WTC11 (cell line): Measurements from ENCODE around the gene CRNKL1. TPM values are rescaled to one million over a fixed set of nuclear protein-coding genes. Genes with fewer than 3 reads are reported as not detected.

Experiments used
- ARID4B ChIP-seq: sonication (generic); formaldehyde crosslinking; IDR thresholded peaks from 2 replicates; pipeline ENCODE4 v1.8.0; 2023; ENCODE audit warnings: missing genetic modification reagents, mild to moderate bottlenecking, borderline replicate concordance
- EMX1 ChIP-seq: fragments of 250-450 bp; sonication (Bioruptor Pico); IDR thresholded peaks from 2 replicates; pipeline ENCODE4 v1.8.0; 2021; ENCODE audit warnings: mild to moderate bottlenecking
- FOXP1 ChIP-seq: sonication (generic); formaldehyde crosslinking; IDR thresholded peaks from 2 replicates; pipeline ENCODE4 v1.8.0; 2022; ENCODE audit warnings: missing genetic modification reagents, mild to moderate bottlenecking, moderate library complexity, borderline replicate concordance
- GABPB1 ChIP-seq: sonication (generic); formaldehyde crosslinking; IDR thresholded peaks from 2 replicates; pipeline ENCODE4 v1.8.1; 2023; ENCODE audit warnings: mild to moderate bottlenecking, missing genetic modification reagents
- HMGA2 ChIP-seq: fragments of 250-450 bp; sonication (Bioruptor Pico); IDR thresholded peaks from 2 replicates; pipeline ENCODE4 v1.4.0; 2021; ENCODE audit warnings: mild to moderate bottlenecking, moderate library complexity
- JUN ChIP-seq: sonication (generic); formaldehyde crosslinking; IDR thresholded peaks from 2 replicates; pipeline ENCODE4 v1.8.0; 2023; ENCODE audit warnings: mild to moderate bottlenecking, missing genetic modification reagents
- MAX ChIP-seq: sonication (generic); formaldehyde crosslinking; IDR thresholded peaks from 2 replicates; pipeline ENCODE4 v1.8.0; 2022; ENCODE audit warnings: mild to moderate bottlenecking, missing genetic modification reagents
- MLX ChIP-seq: sonication (generic); formaldehyde crosslinking; IDR thresholded peaks from 2 replicates; pipeline ENCODE4 v1.8.1; 2023; ENCODE audit warnings: mild to moderate bottlenecking, missing genetic modification reagents, moderate library complexity
- NFE2L1 ChIP-seq: sonication (generic); formaldehyde crosslinking; IDR thresholded peaks from 2 replicates; pipeline ENCODE4 v1.8.1; 2023; ENCODE audit warnings: missing genetic modification reagents
- RELA ChIP-seq: sonication (generic); formaldehyde crosslinking; IDR thresholded peaks from 2 replicates; pipeline ENCODE4 v1.8.1; 2022; ENCODE audit warnings: missing genetic modification reagents, mild to moderate bottlenecking, borderline replicate concordance
- TEAD1 ChIP-seq: sonication (generic); formaldehyde crosslinking; IDR thresholded peaks from 2 replicates; pipeline ENCODE4 v1.8.0; 2022; ENCODE audit warnings: mild to moderate bottlenecking, missing genetic modification reagents
- ZNF121 ChIP-seq: sonication (generic); formaldehyde crosslinking; IDR thresholded peaks from 2 replicates; pipeline ENCODE4 v1.8.0; 2023; ENCODE audit warnings: missing genetic modification reagents
- ZNF232 ChIP-seq: sonication (generic); formaldehyde crosslinking; IDR thresholded peaks from 2 replicates; pipeline ENCODE4 v1.8.0; 2022; ENCODE audit warnings: mild to moderate bottlenecking, missing genetic modification reagents
- ZNF396 ChIP-seq: fragments of 250-450 bp; sonication (Bioruptor Pico); IDR thresholded peaks from 2 replicates; pipeline ENCODE4 v1.8.0; 2021; ENCODE audit warnings: mild to moderate bottlenecking, moderate library complexity, borderline replicate concordance
- total RNA-seq: library from RNA; stranded (reverse); gene quantifications from 3 replicates; pipeline ENCODE4 v1.2.3, GENCODE V29; 2021
- TF ChIP-seq, protein P1 (sequence below): sonication (generic); formaldehyde crosslinking; IDR thresholded peaks from 2 replicates; pipeline ENCODE4 v1.8.1; 2023; ENCODE audit warnings: mild to moderate bottlenecking, missing genetic modification reagents, moderate library complexity
- TF ChIP-seq, protein P2 (sequence below): sonication (generic); formaldehyde crosslinking; IDR thresholded peaks from 2 replicates; pipeline ENCODE4 v1.8.1; 2022; ENCODE audit warnings: low read depth, mild to moderate bottlenecking, moderate library complexity, missing genetic modification reagents, borderline replicate concordance
- TF ChIP-seq, protein P3 (sequence below): sonication (generic); formaldehyde crosslinking; IDR thresholded peaks from 2 replicates; pipeline ENCODE4 v1.8.0; 2022; ENCODE audit warnings: mild to moderate bottlenecking, missing genetic modification reagents
- TF ChIP-seq, protein P4 (sequence below): sonication (generic); formaldehyde crosslinking; conservative IDR thresholded peaks from 2 replicates; pipeline ENCODE4 v1.8.1; 2022; ENCODE audit warnings: mild to moderate bottlenecking, missing genetic modification reagents
- TF ChIP-seq, protein P5 (sequence below): fragments of 250-450 bp; sonication (Bioruptor Pico); IDR thresholded peaks from 2 replicates; pipeline ENCODE4 v1.9.0; 2021; ENCODE audit warnings: mild to moderate bottlenecking, borderline replicate concordance
- TF ChIP-seq, protein P6 (sequence below): sonication (generic); formaldehyde crosslinking; IDR thresholded peaks from 2 replicates; pipeline ENCODE4 v1.8.0; 2023; ENCODE audit warnings: mild to moderate bottlenecking, missing genetic modification reagents

CRNKL1 gene
- total RNA-seq, 1 experiment from 2014 or later, result 22.2 TPM

GRCh38 chr20:20052074-20052970 is at the start of gene CRNKL1, which contains the start of gene CFAP61 (continued):
- TF ChIP-seq ARID4B (CRISPR knock-in tag) (peak; percentile 96; the same call in 1 of the 2 replicates), MAX (CRISPR knock-in tag) (peak; percentile 92), TEAD1 (no peak), RELA (CRISPR knock-in tag) (no peak), FOXP1 (CRISPR knock-in tag) (0 out of 2 replicates have a peak, but pooled peaks have one; percentile 16), EMX1 (CRISPR knock-in tag) (no peak), ZNF121 (no peak), ZNF232 (no peak), GABPB1 (CRISPR knock-in tag) (peak; percentile 93), HMGA2 (no peak), MLX (CRISPR knock-in tag) (no peak), NFE2L1 (no peak), ZNF396 (CRISPR knock-in tag) (no peak), JUN (CRISPR knock-in tag) (no peak)
- TF ChIP-seq, protein P1, sequence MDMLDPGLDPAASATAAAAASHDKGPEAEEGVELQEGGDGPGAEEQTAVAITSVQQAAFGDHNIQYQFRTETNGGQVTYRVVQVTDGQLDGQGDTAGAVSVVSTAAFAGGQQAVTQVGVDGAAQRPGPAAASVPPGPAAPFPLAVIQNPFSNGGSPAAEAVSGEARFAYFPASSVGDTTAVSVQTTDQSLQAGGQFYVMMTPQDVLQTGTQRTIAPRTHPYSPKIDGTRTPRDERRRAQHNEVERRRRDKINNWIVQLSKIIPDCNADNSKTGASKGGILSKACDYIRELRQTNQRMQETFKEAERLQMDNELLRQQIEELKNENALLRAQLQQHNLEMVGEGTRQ, result peak; percentile 37; the same call in 1 of the 2 replicates
- TF ChIP-seq, protein P2, sequence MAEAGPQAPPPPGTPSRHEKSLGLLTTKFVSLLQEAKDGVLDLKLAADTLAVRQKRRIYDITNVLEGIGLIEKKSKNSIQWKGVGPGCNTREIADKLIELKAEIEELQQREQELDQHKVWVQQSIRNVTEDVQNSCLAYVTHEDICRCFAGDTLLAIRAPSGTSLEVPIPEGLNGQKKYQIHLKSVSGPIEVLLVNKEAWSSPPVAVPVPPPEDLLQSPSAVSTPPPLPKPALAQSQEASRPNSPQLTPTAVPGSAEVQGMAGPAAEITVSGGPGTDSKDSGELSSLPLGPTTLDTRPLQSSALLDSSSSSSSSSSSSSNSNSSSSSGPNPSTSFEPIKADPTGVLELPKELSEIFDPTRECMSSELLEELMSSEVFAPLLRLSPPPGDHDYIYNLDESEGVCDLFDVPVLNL (CRISPR knock-in tag), result no peak
- TF ChIP-seq, protein P3, sequence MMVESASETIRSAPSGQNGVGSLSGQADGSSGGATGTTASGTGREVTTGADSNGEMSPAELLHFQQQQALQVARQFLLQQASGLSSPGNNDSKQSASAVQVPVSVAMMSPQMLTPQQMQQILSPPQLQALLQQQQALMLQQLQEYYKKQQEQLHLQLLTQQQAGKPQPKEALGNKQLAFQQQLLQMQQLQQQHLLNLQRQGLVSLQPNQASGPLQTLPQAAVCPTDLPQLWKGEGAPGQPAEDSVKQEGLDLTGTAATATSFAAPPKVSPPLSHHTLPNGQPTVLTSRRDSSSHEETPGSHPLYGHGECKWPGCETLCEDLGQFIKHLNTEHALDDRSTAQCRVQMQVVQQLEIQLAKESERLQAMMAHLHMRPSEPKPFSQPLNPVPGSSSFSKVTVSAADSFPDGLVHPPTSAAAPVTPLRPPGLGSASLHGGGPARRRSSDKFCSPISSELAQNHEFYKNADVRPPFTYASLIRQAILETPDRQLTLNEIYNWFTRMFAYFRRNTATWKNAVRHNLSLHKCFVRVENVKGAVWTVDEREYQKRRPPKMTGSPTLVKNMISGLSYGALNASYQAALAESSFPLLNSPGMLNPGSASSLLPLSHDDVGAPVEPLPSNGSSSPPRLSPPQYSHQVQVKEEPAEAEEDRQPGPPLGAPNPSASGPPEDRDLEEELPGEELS (CRISPR knock-in tag), result peak; percentile 33; the same call in 1 of the 2 replicates
- TF ChIP-seq, protein P4, sequence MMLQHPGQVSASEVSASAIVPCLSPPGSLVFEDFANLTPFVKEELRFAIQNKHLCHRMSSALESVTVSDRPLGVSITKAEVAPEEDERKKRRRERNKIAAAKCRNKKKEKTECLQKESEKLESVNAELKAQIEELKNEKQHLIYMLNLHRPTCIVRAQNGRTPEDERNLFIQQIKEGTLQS, result no peak
- TF ChIP-seq, protein P5, sequence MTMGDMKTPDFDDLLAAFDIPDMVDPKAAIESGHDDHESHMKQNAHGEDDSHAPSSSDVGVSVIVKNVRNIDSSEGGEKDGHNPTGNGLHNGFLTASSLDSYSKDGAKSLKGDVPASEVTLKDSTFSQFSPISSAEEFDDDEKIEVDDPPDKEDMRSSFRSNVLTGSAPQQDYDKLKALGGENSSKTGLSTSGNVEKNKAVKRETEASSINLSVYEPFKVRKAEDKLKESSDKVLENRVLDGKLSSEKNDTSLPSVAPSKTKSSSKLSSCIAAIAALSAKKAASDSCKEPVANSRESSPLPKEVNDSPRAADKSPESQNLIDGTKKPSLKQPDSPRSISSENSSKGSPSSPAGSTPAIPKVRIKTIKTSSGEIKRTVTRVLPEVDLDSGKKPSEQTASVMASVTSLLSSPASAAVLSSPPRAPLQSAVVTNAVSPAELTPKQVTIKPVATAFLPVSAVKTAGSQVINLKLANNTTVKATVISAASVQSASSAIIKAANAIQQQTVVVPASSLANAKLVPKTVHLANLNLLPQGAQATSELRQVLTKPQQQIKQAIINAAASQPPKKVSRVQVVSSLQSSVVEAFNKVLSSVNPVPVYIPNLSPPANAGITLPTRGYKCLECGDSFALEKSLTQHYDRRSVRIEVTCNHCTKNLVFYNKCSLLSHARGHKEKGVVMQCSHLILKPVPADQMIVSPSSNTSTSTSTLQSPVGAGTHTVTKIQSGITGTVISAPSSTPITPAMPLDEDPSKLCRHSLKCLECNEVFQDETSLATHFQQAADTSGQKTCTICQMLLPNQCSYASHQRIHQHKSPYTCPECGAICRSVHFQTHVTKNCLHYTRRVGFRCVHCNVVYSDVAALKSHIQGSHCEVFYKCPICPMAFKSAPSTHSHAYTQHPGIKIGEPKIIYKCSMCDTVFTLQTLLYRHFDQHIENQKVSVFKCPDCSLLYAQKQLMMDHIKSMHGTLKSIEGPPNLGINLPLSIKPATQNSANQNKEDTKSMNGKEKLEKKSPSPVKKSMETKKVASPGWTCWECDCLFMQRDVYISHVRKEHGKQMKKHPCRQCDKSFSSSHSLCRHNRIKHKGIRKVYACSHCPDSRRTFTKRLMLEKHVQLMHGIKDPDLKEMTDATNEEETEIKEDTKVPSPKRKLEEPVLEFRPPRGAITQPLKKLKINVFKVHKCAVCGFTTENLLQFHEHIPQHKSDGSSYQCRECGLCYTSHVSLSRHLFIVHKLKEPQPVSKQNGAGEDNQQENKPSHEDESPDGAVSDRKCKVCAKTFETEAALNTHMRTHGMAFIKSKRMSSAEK (CRISPR knock-in tag), result no peak
- TF ChIP-seq, protein P6, sequence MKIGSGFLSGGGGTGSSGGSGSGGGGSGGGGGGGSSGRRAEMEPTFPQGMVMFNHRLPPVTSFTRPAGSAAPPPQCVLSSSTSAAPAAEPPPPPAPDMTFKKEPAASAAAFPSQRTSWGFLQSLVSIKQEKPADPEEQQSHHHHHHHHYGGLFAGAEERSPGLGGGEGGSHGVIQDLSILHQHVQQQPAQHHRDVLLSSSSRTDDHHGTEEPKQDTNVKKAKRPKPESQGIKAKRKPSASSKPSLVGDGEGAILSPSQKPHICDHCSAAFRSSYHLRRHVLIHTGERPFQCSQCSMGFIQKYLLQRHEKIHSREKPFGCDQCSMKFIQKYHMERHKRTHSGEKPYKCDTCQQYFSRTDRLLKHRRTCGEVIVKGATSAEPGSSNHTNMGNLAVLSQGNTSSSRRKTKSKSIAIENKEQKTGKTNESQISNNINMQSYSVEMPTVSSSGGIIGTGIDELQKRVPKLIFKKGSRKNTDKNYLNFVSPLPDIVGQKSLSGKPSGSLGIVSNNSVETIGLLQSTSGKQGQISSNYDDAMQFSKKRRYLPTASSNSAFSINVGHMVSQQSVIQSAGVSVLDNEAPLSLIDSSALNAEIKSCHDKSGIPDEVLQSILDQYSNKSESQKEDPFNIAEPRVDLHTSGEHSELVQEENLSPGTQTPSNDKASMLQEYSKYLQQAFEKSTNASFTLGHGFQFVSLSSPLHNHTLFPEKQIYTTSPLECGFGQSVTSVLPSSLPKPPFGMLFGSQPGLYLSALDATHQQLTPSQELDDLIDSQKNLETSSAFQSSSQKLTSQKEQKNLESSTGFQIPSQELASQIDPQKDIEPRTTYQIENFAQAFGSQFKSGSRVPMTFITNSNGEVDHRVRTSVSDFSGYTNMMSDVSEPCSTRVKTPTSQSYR, result no peak
